PFSK-1 (cell line): ENCODE measurements around the gene NRG3.

ENCODE experiments used
- FOXP2 ChIP-seq: optimal IDR thresholded peaks from 2 replicates; pipeline ENCODE3; 2011; ENCODE audit warnings: borderline replicate concordance, control low read depth, inconsistent platforms; ENCODE audit not compliant: insufficient read depth; ENCODE audit errors: extremely low read length, extremely low read depth
- POLR2AphosphoS5 ChIP-seq: IDR thresholded peaks from 2 replicates; pipeline ENCODE4 v1.6.1; 2012; ENCODE audit warnings: low read depth, mild to moderate bottlenecking, control low read depth, low read length, moderate library complexity
- TAF1 ChIP-seq: IDR thresholded peaks from 2 replicates; pipeline ENCODE4 v1.6.1; 2012; ENCODE audit warnings: low read length, control low read depth, borderline replicate concordance; ENCODE audit not compliant: insufficient read depth
- TF ChIP-seq, protein P1 (sequence below), 2 experiments: IDR thresholded peaks; 2 replicates each; pipeline versions ENCODE4 v1.6.1 to v1.8.0; 2011 to 2012; ENCODE audit warnings: low read depth in 2 of 2, low read length in 2 of 2, control low read depth in 1 of 2, inconsistent platforms in 1 of 2, mild to moderate bottlenecking in 1 of 2, moderate library complexity in 1 of 2; ENCODE audit not compliant: insufficient read depth in 1 of 2

DNA sequence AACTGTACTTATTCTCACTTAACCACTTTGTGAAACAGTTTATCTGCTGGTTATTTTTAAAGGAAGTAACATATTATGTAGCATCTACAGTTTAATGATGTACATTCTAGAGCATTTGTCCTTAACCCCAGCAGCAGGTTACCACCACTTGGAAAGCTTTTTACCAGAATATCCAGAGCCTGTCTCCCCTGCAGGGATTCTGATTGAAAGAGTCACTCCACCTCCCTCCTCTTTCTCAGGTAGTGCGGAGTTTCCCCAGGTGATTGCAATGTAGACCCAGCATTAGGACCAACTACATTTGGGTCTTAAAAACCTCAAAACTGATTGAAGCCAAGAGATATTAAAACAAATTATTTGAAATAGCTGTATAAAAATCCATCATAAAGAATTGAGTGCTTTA is 53.1 kb downstream of the NRG3 start:
- TF ChIP-seq TAF1 (no peak), POLR2AphosphoS5 (no peak), FOXP2 (no peak)
- TF ChIP-seq, protein P1, sequence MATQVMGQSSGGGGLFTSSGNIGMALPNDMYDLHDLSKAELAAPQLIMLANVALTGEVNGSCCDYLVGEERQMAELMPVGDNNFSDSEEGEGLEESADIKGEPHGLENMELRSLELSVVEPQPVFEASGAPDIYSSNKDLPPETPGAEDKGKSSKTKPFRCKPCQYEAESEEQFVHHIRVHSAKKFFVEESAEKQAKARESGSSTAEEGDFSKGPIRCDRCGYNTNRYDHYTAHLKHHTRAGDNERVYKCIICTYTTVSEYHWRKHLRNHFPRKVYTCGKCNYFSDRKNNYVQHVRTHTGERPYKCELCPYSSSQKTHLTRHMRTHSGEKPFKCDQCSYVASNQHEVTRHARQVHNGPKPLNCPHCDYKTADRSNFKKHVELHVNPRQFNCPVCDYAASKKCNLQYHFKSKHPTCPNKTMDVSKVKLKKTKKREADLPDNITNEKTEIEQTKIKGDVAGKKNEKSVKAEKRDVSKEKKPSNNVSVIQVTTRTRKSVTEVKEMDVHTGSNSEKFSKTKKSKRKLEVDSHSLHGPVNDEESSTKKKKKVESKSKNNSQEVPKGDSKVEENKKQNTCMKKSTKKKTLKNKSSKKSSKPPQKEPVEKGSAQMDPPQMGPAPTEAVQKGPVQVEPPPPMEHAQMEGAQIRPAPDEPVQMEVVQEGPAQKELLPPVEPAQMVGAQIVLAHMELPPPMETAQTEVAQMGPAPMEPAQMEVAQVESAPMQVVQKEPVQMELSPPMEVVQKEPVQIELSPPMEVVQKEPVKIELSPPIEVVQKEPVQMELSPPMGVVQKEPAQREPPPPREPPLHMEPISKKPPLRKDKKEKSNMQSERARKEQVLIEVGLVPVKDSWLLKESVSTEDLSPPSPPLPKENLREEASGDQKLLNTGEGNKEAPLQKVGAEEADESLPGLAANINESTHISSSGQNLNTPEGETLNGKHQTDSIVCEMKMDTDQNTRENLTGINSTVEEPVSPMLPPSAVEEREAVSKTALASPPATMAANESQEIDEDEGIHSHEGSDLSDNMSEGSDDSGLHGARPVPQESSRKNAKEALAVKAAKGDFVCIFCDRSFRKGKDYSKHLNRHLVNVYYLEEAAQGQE (IDR thresholded peaks at IDR 0.05; ENCODE audit: insufficient read depth in 1 of 2, low read depth in 2 of 2, low read length in 2 of 2) = no peak
